M059J (cell line): Measurements from ENCODE around the gene ANO2. TPM values are rescaled to one million over a fixed set of nuclear protein-coding genes. Genes with fewer than 3 reads are reported as not detected.

Experiments
- DNase-seq: peaks from one replicate; pipeline ENCODE4 v3.0.0-alpha.2; 2012; ENCODE audit warnings: low read depth
- total RNA-seq: library from RNA; depleted of rRNA; stranded (reverse); fragments of >200 nt; shearing (Covaris generic); gene quantifications from 2 replicates; pipeline ENCODE4 v1.2.3, GENCODE V29; 2014

ANO2 gene
- total RNA-seq, 1 experiment from 2014 or later, result 0.86 TPM

DNA sequence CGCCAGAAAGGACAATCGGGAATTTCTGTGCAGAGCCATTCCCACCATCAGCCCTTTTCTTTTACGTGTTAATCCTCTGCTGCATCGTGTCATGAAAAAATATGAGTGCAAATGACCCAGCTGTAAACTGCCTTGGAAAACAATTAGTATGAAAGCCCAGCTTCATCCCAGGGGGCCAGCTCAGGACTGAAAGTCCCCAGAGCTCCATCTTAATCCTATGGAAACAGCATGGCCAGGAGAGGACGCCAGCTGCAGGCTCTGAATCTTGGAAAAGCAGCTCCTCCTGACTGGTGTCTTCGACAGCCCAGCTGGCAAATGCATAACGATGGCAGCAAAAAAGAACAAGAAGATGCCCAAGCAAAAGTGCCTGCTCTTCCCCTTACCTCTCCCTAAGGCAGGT, 321.6 kb downstream of the ANO2 start:
- DNase-seq, result no peak

DNA sequence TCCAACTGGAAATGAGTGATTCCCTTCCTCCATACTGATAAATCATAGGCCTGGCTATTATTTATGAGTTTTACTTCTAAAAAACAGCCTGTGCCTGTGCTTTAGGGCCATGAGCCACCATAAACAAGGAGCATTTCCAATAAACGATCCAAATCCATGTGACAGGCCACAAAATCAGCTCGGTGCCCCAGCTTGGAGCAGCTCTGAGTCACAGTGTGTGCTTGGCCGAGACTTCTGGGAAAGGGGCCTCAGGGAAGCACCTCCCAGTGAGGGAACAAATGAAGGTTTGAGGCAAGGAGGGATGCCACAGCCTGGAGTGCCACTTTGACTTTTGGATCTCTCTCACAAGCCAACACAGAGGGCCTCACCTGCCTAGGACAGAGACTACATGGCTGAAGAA, 322.8 kb downstream of the ANO2 start:
- DNase-seq, result peak; percentile 21

DNA sequence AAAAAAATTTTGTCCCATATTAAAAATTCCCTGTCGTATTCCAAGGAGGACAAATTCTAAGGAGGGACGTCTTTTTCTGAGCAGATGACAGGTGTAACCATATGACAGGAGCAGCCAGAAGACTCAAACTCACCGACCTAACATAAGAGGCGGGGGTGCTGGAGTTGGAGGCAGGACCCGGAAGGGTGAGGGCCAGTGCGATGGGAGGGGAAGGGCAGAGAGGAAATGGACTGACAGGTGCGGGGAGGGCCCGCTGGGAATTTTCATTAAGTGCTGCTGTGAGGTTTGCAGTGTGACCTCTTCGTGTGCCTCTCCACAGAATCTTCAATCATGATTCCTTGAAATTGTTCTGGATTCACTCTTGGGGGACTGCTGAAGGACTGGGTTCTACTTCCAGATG, 323.7 kb downstream of the ANO2 start:
- no peak for DNase-seq

DNA sequence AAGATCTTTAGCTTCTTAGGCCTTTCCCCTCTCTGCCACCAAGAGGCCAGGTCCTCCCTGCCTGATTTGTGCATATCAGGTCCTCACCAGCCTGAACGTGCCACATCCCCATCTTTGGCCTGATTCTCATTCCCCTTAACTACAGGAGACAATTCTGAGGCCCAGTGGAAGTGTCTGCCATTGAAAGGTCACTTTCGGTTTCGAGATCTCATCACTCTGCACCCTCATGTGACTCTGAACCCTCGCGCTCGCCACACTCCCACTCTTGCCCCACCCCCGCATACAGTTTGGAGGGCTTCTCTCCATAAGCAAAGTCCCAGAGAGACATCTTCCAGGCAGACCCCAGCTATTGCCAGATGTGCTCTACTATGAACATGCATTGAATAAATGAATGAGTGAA, 324.2 kb downstream of the ANO2 start:
- no peak for DNase-seq

DNA sequence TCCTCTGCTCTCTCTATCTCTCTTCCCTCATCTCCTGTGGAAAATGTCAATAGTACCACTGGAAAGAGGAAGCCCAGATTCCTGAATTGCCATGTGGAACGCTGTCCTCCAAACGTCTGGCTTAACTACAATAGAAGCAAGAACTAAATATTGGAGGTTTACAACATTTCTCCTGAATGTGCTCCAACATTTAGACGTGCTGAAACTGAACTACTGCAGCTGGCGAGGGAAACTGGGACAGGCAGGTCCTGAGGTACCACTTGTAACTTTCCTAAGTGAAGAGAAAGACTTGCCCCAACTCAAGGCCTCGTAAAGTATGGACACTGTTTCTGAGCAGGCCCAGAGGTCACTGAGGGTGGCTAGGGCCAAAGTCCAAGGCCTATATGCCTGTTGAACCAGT, 325.4 kb downstream of the ANO2 start:
- DNase-seq, result no peak

DNA sequence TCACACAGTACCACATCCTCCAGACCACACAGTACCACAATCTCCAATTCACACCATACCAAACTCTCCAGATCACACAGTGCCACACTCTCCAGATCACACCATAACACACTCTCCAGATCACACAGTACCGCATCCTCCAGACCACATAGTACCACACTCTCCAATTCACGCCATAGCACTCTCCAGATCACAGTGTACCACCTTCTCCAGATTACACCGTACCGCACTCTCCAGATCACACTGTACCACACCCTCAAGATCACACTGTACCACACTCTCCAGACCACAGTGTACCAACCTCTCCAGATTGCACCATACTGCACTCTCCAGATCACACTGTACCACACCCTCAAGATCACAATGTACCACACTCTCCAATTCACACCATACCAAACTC, 328.2 kb downstream of the ANO2 start:
- DNase-seq, result no peak

DNA sequence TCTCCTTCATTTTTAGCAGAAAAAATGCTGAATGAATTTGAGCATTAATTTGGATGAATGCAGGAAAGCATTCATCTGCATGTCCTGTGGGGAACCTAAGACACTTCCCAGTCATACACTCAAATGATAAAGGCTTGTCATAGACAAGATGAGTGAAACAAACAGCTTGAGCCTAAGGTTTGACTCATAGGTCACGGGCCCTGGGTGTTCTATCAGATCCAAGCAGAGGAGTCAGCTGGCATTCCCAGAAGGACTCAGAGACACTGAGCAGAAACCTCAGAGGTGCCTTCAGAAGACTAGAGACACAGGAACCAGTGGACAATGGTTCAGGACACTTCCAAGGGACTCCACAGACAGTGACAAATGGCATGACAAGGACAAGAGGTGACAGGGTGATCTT, 329.3 kb downstream of the ANO2 start:
- no peak for DNase-seq

DNA sequence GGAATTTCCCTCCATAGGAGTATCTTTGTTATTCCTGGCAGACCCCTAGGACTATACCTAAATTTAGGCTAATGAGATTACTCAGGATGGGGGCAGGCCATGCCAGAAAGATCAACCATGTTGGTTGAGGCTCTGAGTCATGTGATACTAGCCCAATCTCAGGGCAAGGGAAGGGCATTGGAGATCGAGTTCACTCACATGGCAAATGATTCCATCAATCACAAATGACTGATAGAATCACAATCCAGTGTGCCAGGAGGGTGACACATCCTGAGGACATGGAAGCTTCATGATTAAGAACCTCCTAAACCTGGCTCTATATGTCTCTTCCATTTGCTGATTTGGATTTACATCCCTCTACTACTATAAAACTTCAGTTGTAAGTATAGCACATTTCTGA, 330.8 kb downstream of the ANO2 start:
- DNase-seq, result peak; percentile 19

DNA sequence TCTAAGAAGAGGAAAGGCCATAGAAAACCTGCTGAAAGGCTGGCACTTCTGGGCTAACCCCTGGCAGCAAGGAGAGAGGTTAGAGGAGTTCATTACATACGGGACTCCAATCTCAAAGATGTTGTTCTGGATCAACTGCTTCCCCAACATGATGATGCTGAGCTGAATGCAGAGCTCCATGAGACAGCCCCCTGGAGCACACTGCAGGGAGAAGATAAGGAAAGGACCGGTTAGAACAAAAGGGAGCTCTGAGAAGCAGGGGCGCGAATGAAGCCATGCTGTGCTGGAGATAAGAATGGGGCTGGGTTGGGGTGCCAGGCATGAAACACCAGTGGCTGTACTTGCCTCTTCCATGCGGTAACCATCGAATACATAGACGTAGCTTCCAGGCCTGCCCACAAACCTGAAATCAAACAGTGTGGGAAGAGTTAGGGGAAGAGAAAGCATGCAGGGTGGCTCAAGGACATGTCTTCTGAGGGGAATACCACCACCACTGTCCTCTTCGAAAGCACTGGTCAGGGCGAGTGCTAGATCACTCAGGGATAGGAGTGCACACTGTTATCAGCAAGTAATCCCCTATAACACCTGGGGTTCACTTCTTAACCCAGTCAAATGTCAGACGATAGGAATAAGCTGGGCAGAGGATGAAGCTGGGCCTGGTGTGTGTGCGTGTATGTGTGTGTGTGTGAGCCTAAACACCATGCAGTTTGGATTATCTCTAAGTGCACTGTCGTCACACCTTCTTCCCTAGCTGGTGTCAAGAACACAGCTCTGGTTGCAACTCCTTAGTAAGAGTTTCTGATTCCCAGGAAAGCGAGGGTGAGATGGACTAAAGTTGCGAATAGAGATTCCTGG, 332.3 kb downstream of the ANO2 start:
- DNase-seq, result no peak

DNA sequence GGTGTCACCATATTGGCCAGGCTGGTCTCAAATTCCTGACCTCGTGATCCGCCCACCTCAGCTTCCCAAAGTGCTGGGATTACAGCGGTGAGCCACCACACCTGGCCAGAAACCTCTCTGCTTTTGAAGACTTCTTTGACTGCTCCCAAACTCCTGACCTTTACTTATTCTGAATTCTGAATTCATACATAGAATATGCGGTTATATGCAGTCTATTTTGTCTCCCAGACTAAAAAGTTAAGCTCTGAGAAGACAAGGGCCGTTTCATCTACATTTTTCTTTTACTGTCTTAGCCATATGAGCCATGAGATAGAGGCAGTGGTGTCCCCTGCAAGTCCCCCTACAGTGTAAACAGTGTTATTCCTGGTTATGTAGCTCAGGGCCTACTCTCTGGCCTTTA, 333.9 kb downstream of the ANO2 start:
- no peak for DNase-seq

DNA sequence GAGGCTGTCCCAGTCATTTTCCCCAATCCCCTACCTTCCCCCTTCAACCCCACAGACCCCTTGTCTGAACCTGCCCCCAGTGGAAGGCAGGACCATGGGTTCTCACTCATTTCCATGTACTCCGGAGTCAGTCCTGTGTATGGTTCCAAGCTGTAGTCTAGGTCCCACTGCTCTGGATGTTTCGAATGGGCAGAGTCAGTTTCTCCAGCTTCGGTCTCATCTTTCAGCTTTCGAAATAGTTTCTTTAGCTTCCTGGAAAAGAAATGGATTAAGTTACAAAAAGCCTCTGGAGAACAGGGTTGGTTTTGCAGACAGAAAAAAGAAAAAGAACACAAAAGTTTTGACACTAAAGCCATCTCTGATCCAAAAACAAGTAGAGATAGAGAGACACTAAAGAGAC, 345.7 kb downstream of the ANO2 start:
- no peak for DNase-seq

DNA sequence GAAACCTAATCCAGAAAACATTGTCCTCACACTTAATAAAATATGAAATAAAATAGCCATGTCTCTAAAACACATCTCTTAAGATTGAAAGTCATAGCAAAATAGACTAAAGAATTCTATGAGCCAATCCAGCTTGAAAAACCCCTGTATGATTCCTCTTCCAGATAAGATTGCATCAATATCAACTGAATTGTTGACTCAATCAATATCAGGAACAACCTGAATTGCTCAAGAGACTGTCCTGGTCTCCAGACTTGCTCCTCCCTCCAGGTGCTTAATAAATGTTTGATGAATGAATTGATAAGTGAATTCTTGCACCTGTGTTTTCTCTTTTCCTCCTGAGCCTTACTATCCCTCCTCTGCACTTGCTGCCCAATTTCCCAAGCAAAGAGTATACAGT, 351.1 kb downstream of the ANO2 start:
- DNase-seq, result no peak

DNA sequence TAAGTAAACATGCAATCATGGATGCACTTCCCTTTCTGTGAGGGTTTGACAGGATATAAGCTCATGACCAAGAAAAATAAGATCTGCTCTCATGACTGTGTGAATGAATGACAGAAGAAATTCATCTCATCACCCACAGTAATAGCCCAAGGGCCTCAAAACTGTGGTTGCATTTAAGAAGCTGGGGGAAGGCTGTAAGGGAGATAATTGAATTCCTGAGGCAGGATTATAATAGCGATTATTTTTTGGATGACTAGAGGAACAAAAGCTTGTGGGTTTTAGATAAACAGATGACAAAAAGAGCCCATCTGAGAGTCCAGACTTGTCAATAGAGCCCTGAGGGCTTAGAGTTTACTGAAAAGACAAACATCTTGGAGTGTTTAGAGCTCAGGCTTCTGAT, 352.0 kb downstream of the ANO2 start:
- DNase-seq, result peak; percentile 84

DNA sequence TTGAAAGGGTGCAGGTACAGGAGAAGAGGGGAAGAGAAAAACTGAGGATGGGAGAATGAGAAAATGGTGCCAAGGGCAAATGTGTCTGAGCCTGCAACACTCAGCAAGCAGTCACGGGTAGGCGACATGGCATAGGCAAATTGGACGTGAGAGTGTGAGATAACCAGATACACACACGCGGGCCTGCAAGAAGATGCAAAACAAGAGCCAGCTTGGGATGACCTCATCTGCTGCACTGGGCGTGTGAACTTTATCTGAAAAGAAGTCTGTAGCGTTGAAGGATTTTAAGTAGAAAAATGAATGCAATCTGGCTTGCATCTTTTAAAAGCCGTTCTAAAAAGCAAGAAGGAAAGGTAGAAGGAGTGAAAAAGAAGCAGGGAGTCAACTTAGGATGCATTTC, 352.7 kb downstream of the ANO2 start:
- no peak for DNase-seq

DNA sequence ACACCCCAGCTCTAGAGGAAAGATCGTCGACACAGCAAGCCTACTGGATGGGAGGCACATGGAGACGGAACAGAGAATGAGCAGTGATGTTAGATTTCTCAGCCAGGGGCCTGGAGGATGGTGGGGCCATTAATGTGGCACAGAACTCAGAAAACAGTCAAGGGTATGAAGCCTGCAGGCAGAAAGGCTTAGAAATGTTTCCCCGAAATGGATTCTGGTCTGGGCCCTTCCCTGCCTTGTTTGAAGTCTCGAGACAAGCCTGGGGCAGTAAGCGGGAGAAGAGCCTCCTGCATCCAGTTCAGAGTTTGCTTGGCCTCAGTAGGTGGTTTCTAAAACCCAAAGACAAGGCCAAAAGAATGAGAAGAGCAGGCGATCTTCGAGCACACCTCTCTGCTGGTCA, 354.7 kb downstream of the ANO2 start:
- no peak for DNase-seq

DNA sequence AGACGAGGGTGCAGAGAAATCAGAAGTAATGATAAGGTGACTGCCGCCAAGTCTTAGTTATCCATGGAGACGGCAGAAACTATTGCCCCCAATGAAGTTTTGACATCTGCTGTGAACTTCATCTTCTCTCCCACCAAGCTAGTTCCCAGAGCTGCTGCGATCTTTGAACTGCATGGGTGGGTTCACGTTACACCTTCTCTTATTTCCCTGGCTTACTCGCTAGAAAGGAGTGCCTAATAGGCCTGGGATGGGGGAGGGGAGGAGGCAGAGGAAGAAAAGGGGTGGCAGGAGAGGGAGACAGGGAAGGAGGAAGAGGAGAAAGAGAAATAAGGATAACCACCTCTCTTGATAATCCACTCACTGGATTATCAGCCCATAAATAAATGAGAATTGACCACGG, 356.0 kb downstream of the ANO2 start:
- no peak for DNase-seq

DNA sequence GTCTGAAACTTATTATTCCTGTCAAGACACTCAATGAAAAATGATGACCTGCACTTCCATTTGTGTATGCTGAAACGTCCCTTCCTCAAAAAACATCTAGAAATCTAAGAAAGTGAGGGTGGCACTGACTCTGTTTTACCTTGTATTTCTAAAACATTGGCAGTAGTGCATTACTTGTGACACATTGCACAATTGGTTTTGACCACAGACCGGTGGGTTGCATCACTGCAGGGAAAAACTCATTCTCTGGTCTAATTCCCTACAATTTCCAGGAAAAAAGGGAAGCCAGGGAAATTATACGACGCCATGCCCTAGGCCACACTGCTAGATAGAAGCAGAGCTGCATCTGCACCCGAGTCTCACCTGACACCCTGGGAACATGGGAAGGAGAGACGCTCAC, 356.5 kb downstream of the ANO2 start:
- DNase-seq, result no peak

DNA sequence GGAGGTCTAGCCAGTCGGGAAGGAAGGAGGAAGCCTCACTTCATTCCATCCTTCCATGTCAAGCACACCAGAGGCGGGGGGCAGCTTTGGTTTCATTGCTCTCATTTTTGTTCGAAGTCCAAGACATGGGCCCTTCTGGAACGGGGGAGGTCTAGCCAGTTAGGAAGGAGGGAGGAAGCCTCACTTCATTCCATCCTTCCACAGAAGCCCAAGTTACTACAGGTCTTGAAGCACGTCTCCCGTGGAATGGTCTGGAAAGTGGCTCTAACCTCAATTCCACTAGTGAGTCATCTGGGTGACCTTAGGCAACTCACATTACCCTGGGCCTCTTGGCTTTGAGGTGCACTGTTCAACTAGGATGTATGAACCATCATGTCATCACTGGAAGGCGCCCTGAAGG, 356.9 kb downstream of the ANO2 start:
- DNase-seq, result peak; percentile 70

DNA sequence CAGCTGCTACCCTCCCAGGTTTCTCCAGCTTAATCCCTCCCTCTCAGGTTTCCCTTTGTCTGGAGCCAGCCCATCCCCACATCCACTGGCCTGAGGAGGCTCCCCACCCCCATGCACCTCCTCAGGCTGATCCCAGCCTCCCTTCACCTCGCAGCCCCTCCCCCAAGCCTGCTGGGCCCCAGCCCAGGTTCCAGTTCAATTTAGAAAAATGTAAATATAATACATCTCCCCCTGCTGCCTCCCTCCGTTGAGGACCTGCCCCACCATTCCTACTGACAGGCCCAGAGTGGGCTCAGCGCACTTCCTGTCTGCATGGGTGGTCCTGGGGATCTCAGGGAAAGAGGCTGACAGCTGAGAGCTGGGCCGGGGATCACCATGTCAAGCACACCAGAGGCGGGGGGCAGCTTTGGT, 357.3 kb downstream of the ANO2 start:
- DNase-seq, result no peak

DNA sequence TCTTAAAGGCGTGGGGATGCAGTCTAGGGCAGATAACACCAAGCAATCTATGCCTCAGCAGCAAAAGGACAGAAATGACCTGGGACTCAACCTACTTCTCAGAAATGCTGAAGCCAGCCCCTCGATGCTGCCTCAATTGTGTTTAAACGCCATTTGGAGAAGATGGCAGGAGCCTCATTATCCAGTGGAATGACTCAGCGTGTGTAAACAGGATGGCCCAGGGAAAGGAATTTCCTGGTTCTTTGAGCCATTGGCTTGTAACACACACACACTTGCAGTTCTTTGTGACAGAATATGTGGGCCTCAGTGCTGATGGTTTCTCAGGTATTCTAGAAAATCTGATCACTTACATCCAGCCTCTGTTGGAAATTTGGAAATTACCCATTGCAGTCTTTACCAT, 358.9 kb downstream of the ANO2 start:
- peak; percentile 78 for DNase-seq

DNA sequence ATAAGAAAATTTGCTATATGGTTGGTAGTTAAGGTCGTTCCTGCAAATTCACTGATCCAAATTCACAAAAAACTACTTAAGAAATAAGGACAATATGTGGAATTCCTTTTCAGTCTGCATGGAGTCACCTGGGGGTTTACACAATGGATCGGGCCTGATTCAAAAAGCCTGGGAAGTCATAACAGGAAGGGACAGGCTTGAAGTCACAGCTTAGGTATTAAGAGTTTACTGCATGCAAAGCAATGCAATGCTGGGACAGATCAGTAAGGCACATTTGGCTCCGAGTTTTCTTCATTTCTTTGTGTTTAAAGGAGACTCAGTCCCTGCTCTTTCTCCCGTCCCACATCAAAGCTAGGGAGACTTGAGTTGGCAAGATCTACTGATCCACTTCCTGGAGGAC, 359.9 kb downstream of the ANO2 start:
- DNase-seq, result no peak

DNA sequence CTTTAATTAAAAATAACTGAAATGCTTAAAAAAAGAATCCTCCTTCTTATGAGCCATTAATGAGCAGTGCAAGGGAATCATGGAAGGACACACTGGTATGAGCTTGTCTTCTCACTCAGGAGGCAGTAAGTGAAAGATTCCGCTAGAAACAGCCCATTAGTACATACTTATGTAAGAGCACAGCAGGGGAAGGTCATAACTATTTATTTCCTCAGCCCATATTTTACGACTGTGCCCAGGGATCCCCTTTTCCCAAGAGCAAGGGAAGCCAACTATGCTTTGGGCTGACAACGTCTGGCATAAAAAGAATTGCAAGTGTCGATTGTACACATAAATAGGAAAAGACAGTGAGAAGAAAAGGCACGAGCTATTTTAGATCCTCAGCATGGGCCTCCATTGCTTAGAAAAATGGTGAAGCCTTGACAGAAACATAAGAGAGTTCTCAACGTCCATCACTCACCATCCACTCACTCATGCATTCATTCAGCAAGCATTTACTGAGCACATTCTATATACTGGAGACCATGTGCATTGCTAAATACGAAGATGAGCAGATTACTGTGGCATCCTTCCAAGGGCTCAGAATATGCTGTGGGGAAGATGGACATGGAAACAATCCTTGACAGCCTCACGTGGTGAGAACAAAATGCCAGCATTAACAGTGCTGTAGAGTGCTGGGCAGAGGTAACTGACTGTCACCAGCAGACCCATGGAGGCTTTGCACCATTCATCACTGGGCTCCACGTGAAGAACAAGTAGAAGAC, 360.5 kb downstream of the ANO2 start:
- DNase-seq, result no peak

DNA sequence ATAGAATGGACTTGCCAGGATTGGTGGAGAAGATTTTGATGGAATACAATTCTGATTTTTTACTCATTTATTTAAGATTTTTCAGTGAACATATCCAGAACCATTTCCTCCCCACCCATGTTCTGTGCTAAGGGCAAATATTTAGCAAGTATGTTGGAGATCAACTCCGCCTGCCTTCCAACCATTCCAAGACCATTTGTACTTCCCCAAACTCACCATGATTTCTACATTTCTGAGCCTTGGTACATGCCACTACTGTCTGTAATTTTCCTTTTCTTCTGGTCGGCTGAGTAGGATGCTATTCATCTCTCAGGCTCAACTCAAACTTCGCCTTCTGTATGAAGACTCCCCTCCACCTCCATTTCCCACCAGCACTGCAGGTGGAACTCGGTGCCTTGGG, 362.5 kb downstream of the ANO2 start:
- no peak for DNase-seq
